ENCODE data around the gene RNU4-1. TPM values are rescaled to one million over a fixed set of nuclear protein-coding genes. Genes with fewer than 3 reads are reported as not detected.

RNU4-1 gene
- total RNA-seq: under 0.01 TPM in 2 replicates

DNA sequence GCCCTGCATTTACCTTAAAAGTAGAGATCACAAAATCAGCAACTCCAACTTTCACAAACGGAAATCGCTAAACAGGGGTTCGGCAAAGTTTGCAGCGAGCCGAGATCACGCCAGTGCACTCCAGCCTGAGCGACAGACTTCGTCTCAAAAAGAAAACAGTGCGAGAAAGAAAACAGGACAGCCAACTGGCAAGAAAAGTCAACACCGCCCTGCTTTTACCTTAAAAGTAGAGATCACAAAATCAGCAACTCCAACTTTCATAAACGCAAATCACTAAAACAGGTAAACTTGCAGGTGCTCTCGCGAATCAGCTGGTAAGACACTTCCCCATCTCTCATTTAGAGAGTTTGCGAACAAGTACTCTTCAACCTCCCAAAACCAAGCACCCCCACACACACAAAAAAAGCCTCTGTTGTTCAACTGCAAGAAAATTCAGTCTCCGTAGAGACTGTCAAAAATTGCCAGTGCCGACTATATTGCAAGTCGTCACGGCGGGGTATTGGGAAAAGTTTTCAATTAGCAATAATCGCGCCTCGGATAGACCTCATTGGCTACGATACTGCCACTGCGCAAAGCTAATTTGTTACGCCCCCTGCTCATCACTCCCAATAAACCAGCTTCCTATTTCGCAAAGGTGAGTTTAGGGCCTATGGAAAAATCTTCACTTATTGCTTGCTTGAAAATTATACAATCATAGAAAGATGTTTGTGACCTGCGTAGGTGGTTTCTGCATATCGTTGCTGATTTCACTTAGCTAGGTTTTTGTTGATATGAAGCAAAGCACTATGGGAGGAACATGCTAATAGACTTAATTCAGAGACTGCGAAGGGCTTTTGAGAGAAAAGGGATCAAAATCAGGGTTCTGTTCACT, at the start of gene RNU4-1:
RNU4-1 (minus strand) TSS at position 577 of the 871 bp plus-strand sequence.

GRCh38 chr12:120327593-120327992, 34.6 kb upstream of the RNU4-1 start, which contains the start of gene PLA2G1B:
Gene PLA2G1B (minus strand): TSS chr12:120327779. CDS start chr12:120327753, 26 bp downstream.

GRCh38 chr12:120301962-120302815, 9.2 kb upstream of the RNU4-1 start, which contains the start of gene SIRT4:
Gene SIRT4 (plus strand): TSS chr12:120302321. CDS start chr12:120303562, 1,241 bp downstream.

DNA sequence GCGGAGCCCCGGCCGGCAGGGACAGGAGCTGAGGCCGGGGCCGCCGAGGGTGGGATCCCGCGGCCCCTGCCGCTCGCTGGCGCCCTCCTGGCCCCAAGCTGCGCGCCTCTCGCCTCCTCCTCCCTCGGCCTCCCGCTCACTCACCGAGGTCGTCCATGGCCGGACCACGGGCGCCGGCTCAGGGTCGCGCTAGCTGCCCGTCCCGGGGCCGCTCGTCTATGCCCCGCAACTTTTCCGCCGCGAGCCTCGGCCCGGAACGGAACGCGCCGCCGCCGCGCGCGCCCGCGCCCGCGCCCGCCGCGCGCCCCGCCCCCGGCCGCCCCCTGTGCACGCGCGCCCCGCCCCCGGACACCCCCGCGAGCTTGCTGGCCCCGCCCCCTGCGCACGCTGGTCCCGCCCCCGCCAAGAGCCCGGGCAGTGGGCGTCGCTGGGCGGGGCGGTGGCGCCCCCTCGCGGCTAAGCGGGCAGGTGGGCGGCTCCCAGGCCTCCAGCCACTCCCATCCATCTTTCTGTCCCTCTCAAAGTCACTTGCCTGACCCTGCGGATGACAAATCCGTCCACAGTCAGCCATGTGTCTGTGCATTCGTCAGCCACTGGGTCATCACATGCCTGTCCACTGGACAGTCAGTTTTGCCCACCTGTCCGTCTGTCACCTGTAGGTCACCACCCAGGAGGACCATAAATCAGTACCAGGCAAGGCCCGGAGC, 27.4 kb downstream of the RNU4-1 start, which contains the start of gene PXN:
PXN (minus strand) TSS at position 258 of the 707 bp plus-strand sequence; CDS start at position 157, 101 bp downstream.

Other genes starting within 250 kb of the RNU4-1 start
- 22.0 and 40.4 TPM in 2 replicates for gene RAB35, start 176.5 kb downstream of the RNU4-1 start, total RNA-seq
- gene GCN1, start 98.5 kb downstream of the RNU4-1 start, total RNA-seq: 121 and 146 TPM in 2 replicates
- 3,932 and 4,893 TPM in 2 replicates for gene RPLP0, start 92.1 kb downstream of the RNU4-1 start, total RNA-seq
- 39.4 and 57.0 TPM in 2 replicates for gene PXN, start 27.5 kb downstream of the RNU4-1 start, total RNA-seq
- gene RNU4-2, start 1.3 kb downstream of the RNU4-1 start, total RNA-seq: under 0.01 TPM in 2 replicates
- gene SIRT4, start 9.1 kb upstream of the RNU4-1 start, total RNA-seq: 1.8 and 1.9 TPM in 2 replicates
- gene PLA2G1B, start 34.5 kb upstream of the RNU4-1 start, total RNA-seq: 0.33 TPM in 1 of 2 replicates, not detected in the other
- not detected in 2 replicates for gene MSI1, start 75.9 kb upstream of the RNU4-1 start, total RNA-seq
- gene COX6A1, start 144.9 kb upstream of the RNU4-1 start, total RNA-seq: 593 and 630 TPM in 2 replicates
- gene TRIAP1, start 153.1 kb upstream of the RNU4-1 start, total RNA-seq: 23.0 and 24.9 TPM in 2 replicates
- gene GATC, start 153.2 kb upstream of the RNU4-1 start, total RNA-seq: 17.4 and 23.4 TPM in 2 replicates
- 162 and 218 TPM in 2 replicates for gene SRSF9, start 176.5 kb upstream of the RNU4-1 start, total RNA-seq
- gene DYNLL1, start 202.9 kb upstream of the RNU4-1 start, total RNA-seq: 178 and 248 TPM in 2 replicates
- gene COQ5, start 235.9 kb upstream of the RNU4-1 start, total RNA-seq: 33.1 and 46.1 TPM in 2 replicates
- 173 and 233 TPM in 2 replicates for gene RNF10, start 241.1 kb upstream of the RNU4-1 start, total RNA-seq